HG03378 (cell line): ENCODE measurements around the gene SLC25A11.
"Not testable (repeated sequence)": the region's sequence is repeated elsewhere in the genome, so short reads cannot be mapped to it uniquely, and the experiment has no call there.

Experiments
- ATAC-seq: cut with Tn5 transposase; IDR thresholded peaks from one replicate; pipeline ENCODE4 v1.9.1; 2021; ENCODE audit warnings: mild to moderate bottlenecking, moderate library complexity; ENCODE audit not compliant: unreplicated experiment

Gene SLC25A11

GRCh38 chr17:4945944-4946280, 6.1 kb upstream of the SLC25A11 start:
- ATAC-seq = no peak

DNA sequence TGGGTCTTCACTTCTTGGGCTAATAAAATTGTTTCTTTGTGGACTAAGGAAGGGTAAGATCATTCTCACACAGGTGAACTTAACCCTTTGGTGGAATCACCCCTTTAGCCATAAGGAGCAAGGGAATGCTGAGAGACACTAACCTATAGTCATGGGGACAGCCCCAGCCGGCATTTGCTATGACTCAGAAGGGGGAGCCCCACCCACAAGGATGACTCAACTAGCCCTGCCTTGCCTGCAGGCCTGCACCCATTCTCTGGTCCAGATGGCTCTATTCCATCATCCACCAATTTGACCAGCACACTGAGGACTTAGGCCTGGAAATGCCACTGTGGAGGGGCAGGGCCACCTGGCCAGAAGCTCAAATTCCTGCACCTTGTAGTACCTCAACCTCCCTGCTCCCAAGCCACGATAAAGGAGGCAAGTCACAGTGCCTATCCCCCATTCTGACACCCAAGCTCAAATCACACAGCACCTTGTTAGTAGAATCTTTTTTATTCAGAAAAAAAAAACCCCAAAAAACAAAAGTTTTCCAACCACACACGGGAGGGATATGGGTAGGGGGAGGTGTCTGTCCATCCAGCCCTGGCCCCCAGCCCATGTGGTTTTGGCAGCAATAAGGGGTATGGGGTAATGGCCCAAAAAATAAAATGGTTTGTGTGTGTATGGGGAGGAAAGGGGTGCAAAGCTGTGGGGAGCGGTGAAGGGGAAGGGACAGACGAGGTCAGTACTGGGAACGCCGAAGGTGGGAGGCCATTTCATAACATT, 5.5 kb upstream of the SLC25A11 start:
- peak; percentile 30 for ATAC-seq

DNA sequence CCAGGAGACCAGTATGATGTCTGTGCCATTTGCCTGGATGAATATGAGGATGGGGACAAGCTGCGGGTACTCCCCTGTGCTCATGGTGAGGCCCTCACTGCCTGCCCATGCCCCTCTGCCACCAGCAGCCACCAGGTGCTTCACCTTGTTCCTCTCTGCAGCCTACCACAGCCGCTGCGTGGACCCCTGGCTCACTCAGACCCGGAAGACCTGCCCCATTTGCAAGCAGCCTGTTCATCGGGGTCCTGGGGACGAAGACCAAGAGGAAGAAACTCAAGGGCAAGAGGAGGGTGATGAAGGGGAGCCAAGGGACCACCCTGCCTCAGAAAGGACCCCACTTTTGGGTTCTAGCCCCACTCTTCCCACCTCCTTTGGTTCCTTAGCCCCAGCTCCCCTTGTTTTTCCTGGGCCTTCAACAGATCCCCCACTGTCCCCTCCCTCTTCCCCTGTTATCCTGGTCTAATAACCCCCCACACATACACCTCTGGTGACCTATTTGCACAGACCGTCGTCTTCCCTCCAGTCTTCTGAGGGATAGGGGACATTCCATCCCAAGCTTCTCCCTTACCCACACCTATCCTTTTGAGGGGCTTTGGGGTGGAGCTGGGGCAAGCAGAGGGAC, 4.8 kb upstream of the SLC25A11 start:
- no peak for ATAC-seq

GRCh38 chr17:4944163-4944553, 4.3 kb upstream of the SLC25A11 start:
- ATAC-seq = no peak

- ATAC-seq = no peak
These were observed 3.1 kb upstream of the SLC25A11 start for GRCh38 chr17:4942760-4943508.

DNA sequence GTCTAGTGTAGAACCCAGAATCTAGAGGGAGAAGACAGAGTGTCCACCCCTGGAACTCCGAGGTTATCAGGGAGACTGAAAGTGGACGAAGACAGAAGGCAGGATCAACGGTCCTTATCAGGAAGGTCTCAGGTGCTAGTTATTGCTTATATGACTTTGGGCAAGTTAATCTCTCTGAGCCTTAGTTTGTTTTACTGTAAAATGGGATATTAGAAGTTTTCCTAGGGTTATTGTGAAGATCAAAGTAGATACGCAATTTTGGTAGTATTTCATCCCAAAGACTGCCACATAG, 1.4 kb upstream of the SLC25A11 start:
- no peak for ATAC-seq

GRCh38 chr17:4940555-4941318, 891 bp upstream of the SLC25A11 start:
- no peak for ATAC-seq

DNA sequence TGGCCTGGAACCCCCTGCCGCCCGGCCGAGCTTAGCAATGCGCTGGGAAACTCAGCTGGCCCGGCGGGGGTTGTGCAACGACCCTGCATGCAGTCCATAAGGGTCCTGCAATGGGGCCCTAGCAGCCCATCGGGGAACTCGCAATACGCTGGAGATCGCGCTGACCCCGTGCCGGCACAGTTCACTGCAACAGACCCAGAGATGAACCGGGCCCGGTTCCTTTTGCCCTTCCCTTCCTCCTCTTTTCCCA, 375 bp downstream of the SLC25A11 start:
- peak; percentile 6 for ATAC-seq

DNA sequence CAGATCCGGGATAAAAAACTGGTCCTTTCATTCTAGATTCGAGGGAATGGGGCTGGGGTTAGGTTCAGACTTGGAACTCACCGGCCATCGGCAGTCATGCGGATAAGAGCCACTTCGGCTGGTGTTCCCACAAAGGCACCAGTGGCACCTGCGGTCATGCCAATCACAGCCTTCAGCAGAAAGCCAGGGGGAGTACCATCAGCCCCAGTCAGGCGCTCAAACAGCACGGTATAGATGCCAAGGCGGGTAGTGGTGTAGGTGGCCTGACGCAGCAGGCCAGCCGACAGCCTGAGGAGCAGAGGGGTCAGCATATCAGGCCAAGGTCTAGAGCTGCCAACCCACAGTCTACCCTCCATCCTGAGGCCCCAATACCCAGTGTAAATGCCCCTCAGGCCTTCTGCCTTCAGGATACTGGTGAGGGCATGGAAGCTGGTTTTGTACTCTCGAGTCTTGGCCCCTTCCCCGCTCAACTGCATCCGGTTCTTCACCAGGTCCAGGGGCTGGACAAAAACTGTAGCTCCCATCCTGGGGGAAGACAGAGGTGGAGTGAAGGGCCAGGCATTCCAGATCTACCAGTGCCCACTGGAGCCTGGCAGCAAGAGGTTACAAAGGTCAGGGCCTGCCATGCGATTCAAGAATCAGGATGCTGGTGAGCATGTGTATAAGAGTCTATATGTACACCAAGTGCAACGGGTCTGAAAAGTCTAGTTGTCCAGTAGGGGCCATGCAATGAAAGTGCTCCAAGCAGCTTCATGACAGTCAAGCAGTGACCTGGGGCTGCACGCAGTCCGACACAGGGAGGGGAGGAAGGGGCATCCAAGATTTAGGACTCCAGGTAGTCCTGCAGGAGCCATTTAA, 929 bp downstream of the SLC25A11 start:
- ATAC-seq = no peak

- ATAC-seq = no peak
These were observed 1.8 kb downstream of the SLC25A11 start for GRCh38 chr17:4938069-4938491.

GRCh38 chr17:4937553-4937952, 2.3 kb downstream of the SLC25A11 start:
- ATAC-seq = no peak

DNA sequence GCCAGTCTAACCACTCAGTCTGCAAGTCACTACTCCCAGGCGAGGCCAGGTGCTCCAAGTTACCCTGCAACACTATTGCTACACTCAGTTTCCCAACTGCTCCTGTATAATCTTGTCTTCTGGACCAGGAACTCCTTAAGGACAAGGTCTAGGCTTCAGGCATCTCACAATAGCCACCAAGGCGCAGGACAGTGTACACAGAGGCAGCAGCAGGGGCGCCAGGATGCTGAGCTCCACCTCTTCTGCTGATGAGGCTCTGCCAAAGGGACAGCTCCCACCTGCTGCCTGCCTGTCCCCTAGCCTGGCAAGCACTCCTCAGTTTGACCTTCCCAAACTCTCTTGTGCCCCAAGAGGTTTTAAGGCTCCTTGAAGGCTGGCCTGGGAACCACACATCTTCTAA, 3.4 kb downstream of the SLC25A11 start:
- no peak for ATAC-seq

DNA sequence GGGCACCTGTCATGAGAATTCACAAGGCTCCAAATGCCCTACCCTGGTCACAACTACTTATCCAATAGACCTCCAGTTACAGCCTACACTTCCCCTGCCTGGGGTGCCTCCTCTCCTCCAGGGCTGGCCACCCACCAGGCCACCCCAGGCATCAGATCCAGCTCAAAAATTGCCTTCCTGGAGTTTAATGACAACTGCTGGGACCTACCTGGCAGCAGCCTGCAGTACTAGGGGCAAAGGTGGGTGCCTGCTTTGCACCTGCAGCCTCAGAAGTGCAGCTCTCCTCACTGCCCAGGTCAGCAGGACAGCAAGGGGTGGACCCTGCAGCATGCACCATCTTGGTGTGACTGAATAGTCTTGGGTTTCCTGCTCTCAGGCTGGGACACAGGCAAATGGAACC, 4.2 kb downstream of the SLC25A11 start:
- no peak for ATAC-seq

GRCh38 chr17:4934173-4934979, 5.5 kb downstream of the SLC25A11 start:
- no peak for ATAC-seq

DNA sequence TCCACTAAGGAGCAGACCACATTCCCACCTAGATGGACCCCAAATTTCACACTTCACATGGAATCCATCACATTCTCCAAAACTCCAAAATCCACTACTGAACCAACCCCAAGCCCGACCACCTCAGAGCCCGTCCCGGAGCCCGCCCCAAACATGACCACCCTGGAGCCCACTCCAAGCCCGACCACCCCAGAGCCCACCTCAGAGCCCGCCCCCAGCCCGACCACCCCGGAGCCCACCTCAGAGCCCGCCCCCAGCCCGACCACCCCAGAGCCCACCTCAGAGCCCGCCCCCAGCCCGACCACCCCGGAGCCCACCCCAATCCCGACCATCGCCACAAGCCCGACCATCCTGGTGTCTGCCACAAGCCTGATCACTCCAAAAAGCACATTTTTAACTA, 6.2 kb downstream of the SLC25A11 start:
- no peak for ATAC-seq

- ATAC-seq = no peak
These were observed 7.1 kb downstream of the SLC25A11 start for GRCh38 chr17:4932756-4933155.

DNA sequence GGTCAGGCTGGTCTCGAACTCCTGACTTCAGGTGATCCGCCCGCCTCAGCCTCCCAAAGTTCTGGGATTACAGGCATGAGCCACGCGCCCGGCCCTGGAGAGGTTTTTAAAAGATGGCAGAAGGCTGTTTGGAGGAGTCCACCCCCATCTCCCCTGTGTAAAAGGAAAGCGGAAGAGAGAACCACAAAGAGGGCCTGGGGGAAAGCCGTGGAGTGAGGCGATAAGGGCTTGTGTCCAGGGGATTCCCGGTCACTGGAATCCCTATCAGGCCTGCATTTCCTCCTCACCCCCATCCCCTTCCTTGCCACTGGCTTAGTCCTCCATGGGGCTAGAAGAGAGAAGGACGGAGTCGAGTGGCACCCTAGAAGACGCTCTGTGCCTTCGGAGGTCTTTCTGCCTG, 7.9 kb downstream of the SLC25A11 start, which contains the start of gene GP1BA:
TSS of gene GP1BA (plus strand) at position 315 of the 400 bp plus-strand sequence. CDS start 328 bp downstream, outside the sequence.
- no peak for ATAC-seq

DNA sequence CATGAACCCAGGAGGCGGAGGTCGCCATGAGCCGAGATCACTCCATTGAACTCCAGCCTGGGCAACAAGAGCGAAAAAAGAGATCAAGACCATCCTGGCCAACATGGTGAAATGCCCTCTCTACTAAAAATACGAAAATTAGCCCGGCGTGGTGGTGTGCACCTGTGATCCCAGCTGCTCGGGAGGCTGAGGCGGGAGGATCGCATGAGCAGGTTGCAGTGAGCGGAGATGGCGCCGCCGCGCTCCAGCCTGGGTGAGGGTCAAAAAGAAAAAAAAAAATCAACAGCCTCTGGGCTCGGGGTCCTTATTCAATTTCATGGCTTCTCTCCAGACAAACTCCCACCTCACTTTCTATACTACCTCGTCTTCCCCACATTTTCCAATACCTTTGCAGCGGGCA, 11.0 kb downstream of the SLC25A11 start:
- no peak for ATAC-seq

- not testable (repeated sequence) for ATAC-seq
These were observed 13.1 kb downstream of the SLC25A11 start for GRCh38 chr17:4926577-4927335.
